Astrocyte (in vitro differentiated cells and primary cell): Measurements from ENCODE around the gene ROR1.

Experiments
- CTCF ChIP-seq: IDR thresholded peaks from 2 replicates; pipeline ENCODE4 v1.5.1; 2011; ENCODE audit warnings: low read depth, mild to moderate bottlenecking, inconsistent platforms, low read length, moderate library complexity; ENCODE audit not compliant: insufficient read depth
- EZH2 ChIP-seq: IDR thresholded peaks from 2 replicates; pipeline ENCODE4 v1.6.1; 2012; ENCODE audit warnings: mild to moderate bottlenecking, low read length, inconsistent platforms; ENCODE audit not compliant: insufficient read depth

- no peak for TF ChIP-seq CTCF
- no peak for TF ChIP-seq EZH2
These were observed 133.2 kb downstream of the ROR1 start for GRCh38 chr1:63907051-63907450.
